DOHH2 (cell line): ENCODE results near the gene GJA4.
"Not testable (repeated sequence)": the region's sequence is repeated elsewhere in the genome, so short reads cannot be mapped to it uniquely, and the experiment has no call there.

ENCODE experiments used
- H3F3A ChIP-seq: fragments of 200-600 bp; sonication (generic), shearing (Covaris generic); 2 replicates; pipeline ENCODE4 v1.6.0; 2016; ENCODE audit warnings: antibody characterized with exemption, mild to moderate bottlenecking; ENCODE audit not compliant: control insufficient read depth, insufficient read depth
- H3K27ac ChIP-seq: fragments of 200-600 bp; sonication (generic); 2 replicates; pipeline ENCODE4 v1.5.1; 2014; ENCODE audit warnings: low read depth, mild to moderate bottlenecking, low read length, moderate library complexity
- H3K27me3 ChIP-seq: fragments of 200-600 bp; sonication (generic); 2 replicates; pipeline ENCODE4 v1.6.1; 2014; ENCODE audit warnings: mild to moderate bottlenecking, low read length, mixed read lengths; ENCODE audit not compliant: control insufficient read depth
- H3K36me3 ChIP-seq: fragments of 200-600 bp; sonication (generic); 2 replicates; pipeline ENCODE4 v1.6.1; 2014; ENCODE audit warnings: mild to moderate bottlenecking, low read length, moderate library complexity, mixed read lengths; ENCODE audit not compliant: control insufficient read depth
- H3K4me1 ChIP-seq: fragments of 200-600 bp; sonication (generic); 2 replicates; pipeline ENCODE4 v1.6.1; 2014; ENCODE audit warnings: mild to moderate bottlenecking, low read length, mixed read lengths; ENCODE audit not compliant: control insufficient read depth
- H3K4me2 ChIP-seq: fragments of 200-600 bp; sonication (generic); 2 replicates; pipeline ENCODE4 v1.6.0; 2014; ENCODE audit warnings: mild to moderate bottlenecking, low read length, moderate library complexity
- H3K4me3 ChIP-seq: fragments of 200-600 bp; sonication (generic); 2 replicates; pipeline ENCODE4 v1.5.1; 2014; ENCODE audit warnings: mild to moderate bottlenecking, low read length, mixed read lengths
- H3K79me2 ChIP-seq: fragments of 200-600 bp; sonication (generic); 2 replicates; pipeline ENCODE4 v1.6.1; 2014; ENCODE audit warnings: mild to moderate bottlenecking, low read length, mixed read lengths; ENCODE audit not compliant: control insufficient read depth
- H3K9me2 ChIP-seq: fragments of 200-600 bp; sonication (generic); replicated peaks from 2 replicates; pipeline ENCODE4 v1.6.1; 2014; ENCODE audit warnings: mild to moderate bottlenecking, low read length, mixed read lengths; ENCODE audit not compliant: control insufficient read depth
- H3K9me3 ChIP-seq: fragments of 200-600 bp; sonication (generic); 2 replicates; pipeline ENCODE4 v1.6.1; 2014; ENCODE audit warnings: antibody characterized with exemption, low read length, mixed read lengths; ENCODE audit not compliant: control insufficient read depth, insufficient read depth
- H4K20me1 ChIP-seq: fragments of 200-600 bp; sonication (generic); 2 replicates; pipeline ENCODE4 v1.6.0; 2014; ENCODE audit warnings: low read depth, mild to moderate bottlenecking, antibody characterized with exemption, low read length, moderate library complexity; ENCODE audit not compliant: control insufficient read depth, insufficient read depth
- CTCF ChIP-seq: fragments of 200-600 bp; sonication (generic); IDR thresholded peaks from one replicate; pipeline ENCODE4 v1.5.1; 2014; ENCODE audit warnings: antibody characterized with exemption, mild to moderate bottlenecking, low read depth, low read length; ENCODE audit not compliant: poor library complexity, severe bottlenecking
- EZH2phosphoT487 ChIP-seq: fragments of 200-600 bp; sonication (generic); IDR thresholded peaks from 2 replicates; pipeline ENCODE4 v1.6.1; 2017; ENCODE audit warnings: borderline replicate concordance, mild to moderate bottlenecking, antibody characterized with exemption, low read length, moderate library complexity, mixed read lengths

GJA4 gene

DNA sequence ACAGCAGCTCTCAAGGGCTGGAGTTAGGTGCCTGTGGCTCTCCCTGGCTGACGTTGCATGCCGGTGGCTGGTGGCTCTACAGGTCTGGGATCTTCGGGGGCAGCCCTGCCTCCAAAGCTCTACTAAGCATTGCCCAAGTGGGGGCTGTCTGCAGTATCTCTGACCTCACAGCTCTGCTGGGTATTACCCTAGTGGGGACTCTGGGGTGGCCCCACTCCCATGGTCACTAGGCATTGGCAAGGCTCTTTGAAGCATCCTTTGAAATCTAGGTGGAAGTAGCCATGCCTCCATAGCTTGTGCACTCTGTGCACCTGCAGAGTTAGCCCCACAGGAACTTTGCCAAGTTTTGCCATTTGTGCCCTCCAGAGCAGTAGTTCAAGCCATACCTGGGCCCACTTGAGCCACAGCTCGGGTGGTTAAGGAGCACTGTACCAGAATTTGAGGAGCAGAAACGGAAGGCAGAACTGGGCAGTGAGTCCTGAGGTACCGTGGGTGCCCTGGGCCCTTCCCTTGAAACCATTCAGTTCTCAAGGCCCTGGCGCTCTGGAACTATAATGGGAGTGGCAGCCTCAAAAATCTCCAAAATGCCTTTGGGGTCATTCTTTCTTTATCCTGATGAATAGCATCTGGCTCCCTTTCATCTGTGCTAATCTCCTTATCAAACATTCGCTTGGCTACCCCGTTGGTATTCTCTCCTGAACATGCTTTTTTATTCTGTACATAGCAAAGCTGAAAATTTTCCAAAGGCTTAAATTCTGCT lies 15.4 kb downstream of the GJA4 start:
- H3K36me3 ChIP-seq = no peaks in the 10 kb centered on the region
- no peak overlapping the region for H3K4me2 ChIP-seq
- no peaks in the 10 kb centered on the region for H3K79me2 ChIP-seq
- H3K4me1 ChIP-seq = no peaks in the 10 kb centered on the region
- H3K9me3 ChIP-seq = no peaks in the 10 kb centered on the region
- no peaks in the 10 kb centered on the region for H3K9me2 ChIP-seq
- TF ChIP-seq CTCF = no peak
- no peak for TF ChIP-seq EZH2phosphoT487
- H3K27me3 ChIP-seq = no peaks in the 10 kb centered on the region
- no peaks in the 10 kb centered on the region for H3F3A ChIP-seq
- H4K20me1 ChIP-seq = no peaks in the 10 kb centered on the region
- no peak overlapping the region for H3K27ac ChIP-seq
- H3K4me3 ChIP-seq = no peak overlapping the region

- H3F3A ChIP-seq, H3K79me2 ChIP-seq, H3K9me3 ChIP-seq, H3K27ac ChIP-seq, H4K20me1 ChIP-seq, H3K27me3 ChIP-seq, H3K9me2 ChIP-seq, H3K4me1 ChIP-seq, H3K36me3 ChIP-seq, H3K4me2 ChIP-seq, H3K4me3 ChIP-seq: not testable (repeated sequence)
Observed at GRCh38 chr1:34810781-34811180, 18.0 kb downstream of the GJA4 start.

- no peaks in the 10 kb centered on the region for H3K79me2 ChIP-seq
- H3K27me3 ChIP-seq = peaks cover 3% of the 10 kb centered on the region; the same call in 1 of the 2 replicates
- no peaks in the 10 kb centered on the region for H3K36me3 ChIP-seq
- no peaks in the 10 kb centered on the region for H3K9me2 ChIP-seq
- H3F3A ChIP-seq = no peaks in the 10 kb centered on the region
- no peak overlapping the region for H3K4me3 ChIP-seq
- no peaks in the 10 kb centered on the region for H4K20me1 ChIP-seq
- H3K9me3 ChIP-seq = no peaks in the 10 kb centered on the region
- TF ChIP-seq EZH2phosphoT487 (no peak), CTCF (no peak)
- no peaks in the 10 kb centered on the region for H3K4me1 ChIP-seq
- H3K27ac ChIP-seq = no peak overlapping the region
- no peak overlapping the region for H3K4me2 ChIP-seq
Observed at GRCh38 chr1:34816332-34816731, 23.5 kb downstream of the GJA4 start.

DNA sequence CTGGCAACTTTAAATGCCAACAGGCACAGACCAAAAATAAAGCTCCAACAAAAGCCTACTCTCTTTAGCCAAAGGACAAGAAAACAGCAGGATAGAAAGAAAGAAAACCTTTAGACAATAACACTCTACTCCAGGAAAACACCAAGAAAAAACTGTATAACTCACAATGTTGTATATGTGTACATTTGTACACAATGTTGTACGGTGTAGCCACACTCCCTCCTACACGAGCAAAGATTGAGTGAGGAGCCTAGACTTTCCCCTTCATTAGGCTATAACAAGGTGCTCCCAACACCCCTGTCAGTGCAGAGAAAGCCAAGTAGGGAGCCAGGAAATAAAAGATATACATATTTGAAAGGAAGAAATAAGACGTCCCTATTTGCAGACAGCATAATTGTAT lies 24.0 kb downstream of the GJA4 start:
- no peaks in the 10 kb centered on the region for H3K36me3 ChIP-seq
- H3F3A ChIP-seq = no peaks in the 10 kb centered on the region
- H3K27me3 ChIP-seq = peaks cover 3% of the 10 kb centered on the region; the same call in 1 of the 2 replicates
- no peaks in the 10 kb centered on the region for H3K9me3 ChIP-seq
- no peak overlapping the region for H3K4me2 ChIP-seq
- no peak overlapping the region for H3K27ac ChIP-seq
- TF ChIP-seq EZH2phosphoT487 (no peak), CTCF (no peak)
- no peak overlapping the region for H3K4me3 ChIP-seq
- no peaks in the 10 kb centered on the region for H3K4me1 ChIP-seq
- no peaks in the 10 kb centered on the region for H3K79me2 ChIP-seq
- no peaks in the 10 kb centered on the region for H4K20me1 ChIP-seq
- H3K9me2 ChIP-seq = no peaks in the 10 kb centered on the region

DNA sequence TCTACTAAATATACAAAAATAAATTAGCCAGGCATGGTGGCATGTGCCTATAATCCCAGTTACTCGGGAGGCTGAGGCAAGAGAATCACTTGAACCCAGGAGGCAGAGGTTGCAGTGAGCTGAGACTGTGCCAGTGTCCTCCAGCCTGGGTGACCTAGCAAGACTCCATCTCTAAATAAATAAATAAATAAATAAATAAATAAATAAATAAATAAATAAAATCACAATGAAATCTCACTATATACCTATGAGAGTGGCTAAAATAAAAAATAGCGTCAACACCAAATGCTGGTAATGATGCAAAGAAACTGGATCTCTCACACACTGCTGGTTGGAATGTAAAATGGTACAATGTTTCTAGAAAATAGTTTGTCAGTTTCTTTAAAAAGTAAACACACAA lies 26.1 kb downstream of the GJA4 start:
- H3F3A ChIP-seq, H3K4me3 ChIP-seq, H3K27ac ChIP-seq, H4K20me1 ChIP-seq, H3K79me2 ChIP-seq, H3K36me3 ChIP-seq, H3K9me2 ChIP-seq, H3K4me1 ChIP-seq, H3K4me2 ChIP-seq, H3K27me3 ChIP-seq, H3K9me3 ChIP-seq: not testable (repeated sequence)
